HCT116 (cell line): ENCODE measurements around the gene FARP1. TPM values are rescaled to one million over a fixed set of nuclear protein-coding genes. Genes with fewer than 3 reads are reported as not detected.

Source experiments
- ATAC-seq: fragments of 200-7000 bp; cut with Tn5 transposase; 2 replicates; pipeline ENCODE4 v1.9.1; 2020; ENCODE audit warnings: mild to moderate bottlenecking, moderate library complexity
- BruUV-seq: library from RNA; stranded (reverse); fragments of 400-500 nt; replicated peaks from 2 replicates; lab custom pipeline; 2021; lab: Mats Ljungman, UMichigan
- CTCF ChIA-PET: fragments of 300-600 bp; sonication (Branson Sonifier 250); formaldehyde crosslinking; loops from one replicate; lab custom pipeline; 2021; ENCODE audit warnings: antibody characterized with exemption; lab: Charles Lee
- POLR2A ChIA-PET: fragments of 300-600, 350-600 bp; sonication (Branson Sonifier 250); formaldehyde crosslinking; loops from one replicate; lab custom pipeline; 2021; ENCODE audit warnings: antibody characterized with exemption; lab: Charles Lee
- RAD21 ChIA-PET, 2 experiments: fragments of 300-600 bp; sonication (Branson Sonifier 250); formaldehyde crosslinking; loops; one replicate each; lab custom pipeline; 2023; ENCODE audit warnings: low total read pairs in 2 of 2; ENCODE audit not compliant: uncharacterized antibody in 2 of 2, unreplicated experiment in 2 of 2, low non-redundant PET in 1 of 2; lab: Charles Lee
- DNase-seq: peaks from one replicate; pipeline ENCODE4 v3.0.0-alpha.2; 2010; ENCODE audit warnings: low read depth, low spot score
- H2AFZ ChIP-seq: fragments of 200-600 bp; shearing (Covaris generic), sonication (generic); 2 replicates; pipeline ENCODE4 v1.6.1; 2017; ENCODE audit warnings: low read depth, mixed run types, mixed read lengths, antibody characterized with exemption, low read length; ENCODE audit not compliant: poor library complexity, severe bottlenecking
- H3K27ac ChIP-seq: 2 replicates; pipeline ENCODE4 v1.5.1; 2012; ENCODE audit warnings: low read depth, low read length
- H3K27me3 ChIP-seq: fragments of 200-600 bp; sonication (generic); 2 replicates; pipeline ENCODE4 v1.6.1; 2016; ENCODE audit warnings: mixed run types, low read length, mixed read lengths; ENCODE audit not compliant: insufficient read depth
- H3K36me3 ChIP-seq, 2 experiments: fragments of 200-500 bp in 1 of 2; fragments of 200-600 bp in 1 of 2; sonication (Bioruptor generic) in 1 of 2; sonication (generic) in 1 of 2; 2 replicates each; pipeline versions ENCODE4 v1.5.1 to v1.6.1; 2014 to 2016; ENCODE audit warnings: low read length in 2 of 2, inconsistent platforms in 1 of 2, mixed read lengths in 1 of 2, mixed run types in 1 of 2; ENCODE audit not compliant: insufficient read depth in 2 of 2, control insufficient read depth in 1 of 2
- H3K4me1 ChIP-seq, 2 experiments: fragments of 200-600 bp in 1 of 2; sonication (generic) in 1 of 2; 2 replicates each; pipeline versions ENCODE4 v1.5.1 to v1.6.1; 2012 to 2017; ENCODE audit warnings: low read length in 2 of 2, inconsistent platforms in 1 of 2, mild to moderate bottlenecking in 1 of 2, mixed read lengths in 1 of 2, mixed run types in 1 of 2, moderate library complexity in 1 of 2; ENCODE audit not compliant: insufficient read depth in 2 of 2, control insufficient read depth in 1 of 2
- H3K4me2 ChIP-seq: fragments of 200-600 bp; sonication (generic); 2 replicates; pipeline ENCODE4 v1.6.1; 2017; ENCODE audit warnings: mixed run types, low read length, mixed read lengths
- H3K4me3 ChIP-seq, 2 experiments: fragments of 200-600 bp in 1 of 2; sonication (generic) in 1 of 2; replicated peaks in 1 of 2; 2 replicates each; pipeline ENCODE4 v1.5.1; 2011 to 2016; ENCODE audit warnings: low read length in 2 of 2, control low read depth in 1 of 2, low read depth in 1 of 2, mild to moderate bottlenecking in 1 of 2, mixed read lengths in 1 of 2, mixed run types in 1 of 2
- H3K79me2 ChIP-seq: fragments of 200-600 bp; sonication (generic); 2 replicates; pipeline ENCODE4 v1.6.1; 2017; ENCODE audit warnings: mild to moderate bottlenecking, mixed run types, low read length, moderate library complexity, mixed read lengths; ENCODE audit not compliant: insufficient read depth
- H3K9ac ChIP-seq: fragments of 200-600 bp; sonication (generic); 2 replicates; pipeline ENCODE4 v1.6.1; 2016; ENCODE audit warnings: low read length, mixed read lengths
- H3K9me2 ChIP-seq: fragments of 200-600 bp; sonication (generic), shearing (Covaris generic); 2 replicates; pipeline ENCODE4 v1.6.1; 2017; ENCODE audit warnings: mixed run types, mild to moderate bottlenecking, moderate library complexity; ENCODE audit not compliant: insufficient read depth
- H3K9me3 ChIP-seq, 2 experiments: fragments of 200-500 bp in 1 of 2; fragments of 200-600 bp in 1 of 2; sonication (Bioruptor generic) in 1 of 2; sonication (generic) in 1 of 2; 2 replicates each; pipeline ENCODE4 v1.6.1; 2014 to 2017; ENCODE audit warnings: low read length in 2 of 2, mixed read lengths in 2 of 2, inconsistent platforms in 1 of 2, low read depth in 1 of 2, mild to moderate bottlenecking in 1 of 2, mixed run types in 1 of 2, moderate library complexity in 1 of 2; ENCODE audit not compliant: control insufficient read depth in 1 of 2, insufficient read depth in 1 of 2
- H4K20me1 ChIP-seq: fragments of 200-600 bp; sonication (generic), shearing (Covaris generic); 2 replicates; pipeline ENCODE4 v1.6.1; 2017; ENCODE audit warnings: mixed run types, mild to moderate bottlenecking, moderate library complexity; ENCODE audit not compliant: insufficient read depth
- CBX3 ChIP-seq: IDR thresholded peaks from 2 replicates; pipeline ENCODE4 v1.6.1; 2012; ENCODE audit warnings: low read depth
- CEBPB ChIP-seq: IDR thresholded peaks from 2 replicates; pipeline ENCODE4 v1.6.1; 2012; ENCODE audit warnings: low read depth
- EGR1 ChIP-seq: IDR thresholded peaks from 2 replicates; pipeline ENCODE4 v1.6.1; 2012; ENCODE audit warnings: low read depth
- ELF1 ChIP-seq: IDR thresholded peaks from 2 replicates; pipeline ENCODE4 v1.6.1; 2012; ENCODE audit warnings: low read depth, borderline replicate concordance
- EZH2phosphoT487 ChIP-seq: fragments of 200-600 bp; IDR thresholded peaks from 2 replicates; pipeline ENCODE4 v1.6.1; 2018; ENCODE audit warnings: antibody characterized with exemption, borderline replicate concordance
- FOSL1 ChIP-seq: IDR thresholded peaks from 2 replicates; pipeline ENCODE4 v1.6.1; 2012; ENCODE audit warnings: low read depth
- MAX ChIP-seq: IDR thresholded peaks from 2 replicates; pipeline ENCODE4 v1.6.1; 2012
- POLR2A ChIP-seq: IDR thresholded peaks from 2 replicates; pipeline ENCODE4 v1.7.0; 2011; ENCODE audit warnings: borderline replicate concordance; ENCODE audit not compliant: insufficient read depth, insufficient read length; ENCODE audit errors: extremely low read depth
- RAD21 ChIP-seq: IDR thresholded peaks from 2 replicates; pipeline ENCODE4 v1.6.1; 2012; ENCODE audit warnings: low read depth, mild to moderate bottlenecking
- SIN3A ChIP-seq: IDR thresholded peaks from 2 replicates; pipeline ENCODE4 v1.6.1; 2012; ENCODE audit warnings: low read depth
- SP1 ChIP-seq: IDR thresholded peaks from 2 replicates; pipeline ENCODE4 v1.6.1; 2012; ENCODE audit warnings: low read depth
- SRF ChIP-seq: IDR thresholded peaks from 2 replicates; pipeline ENCODE4 v1.6.1; 2012; ENCODE audit warnings: low read depth
- YY1 ChIP-seq: IDR thresholded peaks from 2 replicates; pipeline ENCODE4 v1.6.1; 2011; ENCODE audit warnings: low read length, low read depth, moderate library complexity, mild to moderate bottlenecking; ENCODE audit not compliant: insufficient replicate concordance; ENCODE audit errors: extremely low read depth
- ZBTB33 ChIP-seq: IDR thresholded peaks from 2 replicates; pipeline ENCODE4 v1.6.1; 2011; ENCODE audit warnings: mild to moderate bottlenecking, low read length, moderate library complexity; ENCODE audit not compliant: insufficient replicate concordance; ENCODE audit errors: extremely low read depth
- ZFX ChIP-seq: fragments of 450-650 bp; IDR thresholded peaks from 2 replicates; pipeline ENCODE4 v1.6.1; 2017
- ZNF274 ChIP-seq: fragments of 200-500 bp; sonication (Bioruptor generic); IDR thresholded peaks from 2 replicates; pipeline ENCODE4 v1.6.1; 2014; ENCODE audit warnings: mild to moderate bottlenecking, low read depth, low read length, inconsistent platforms
- intact Hi-C: fragments of 100-400 bp; cut with micrococcal nuclease; formaldehyde crosslinking; loops from 2 replicates; pipeline ENCODE4 v1.10.0; 2022
- total RNA-seq: library from RNA; stranded (reverse); gene quantifications from one replicate; pipeline ENCODE4 v1.2.1, GENCODE V29; 2021; ENCODE audit not compliant: unreplicated experiment

The FARP1 gene
- total RNA-seq, 1 experiment from 2014 or later: 30.5 TPM

- Histone ChIP-seq H4K20me1 (no peaks in the 10 kb centered on the region), H3K36me3 (no peaks in the 10 kb centered on the region), H3K9me2 (no peaks in the 10 kb centered on the region), H2AFZ (no peak overlapping the region), H3K4me1 (peaks cover 0 to 4% of the 10 kb centered on the region in 2 experiments; a peak in 1 of 4 replicates), H3K79me2 (no peaks in the 10 kb centered on the region), H3K9me3 (no peaks in the 10 kb centered on the region), H3K27me3 (no peaks in the 10 kb centered on the region), H3K9ac (no peak overlapping the region), H3K27ac (no peak overlapping the region), H3K4me3 (no peak overlapping the region), H3K4me2 (no peak overlapping the region)
- intact Hi-C loops: no loop called here
- POLR2A ChIA-PET: no interaction called here
- no peak for TF ChIP-seq FOSL1
- no peak for TF ChIP-seq ZFX
- TF ChIP-seq ELF1: no peak
- TF ChIP-seq CBX3: no peak
- no peak for TF ChIP-seq ZBTB33
- TF ChIP-seq SP1: no peak
- TF ChIP-seq POLR2A: no peak
- TF ChIP-seq SIN3A: no peak
- TF ChIP-seq YY1: no peak
- no peak for TF ChIP-seq CEBPB
- no peak for TF ChIP-seq SRF
- no peak for TF ChIP-seq EZH2phosphoT487
- TF ChIP-seq RAD21: no peak
- TF ChIP-seq MAX: no peak
- TF ChIP-seq EGR1: no peak
- TF ChIP-seq ZNF274: no peak
- RAD21 ChIA-PET: no interaction called here
- CTCF ChIA-PET: interaction anchor here (1.0 kb wide), 1 partner anchor 399 kb away, joined by 3 read pairs; no protein-coding TSS in a partner anchor
- BruUV-seq: no TSS peak
- ATAC-seq (no peak), DNase-seq (no peak)
Measured at GRCh38 chr13:98432638-98433037, 289.7 kb downstream of the FARP1 start.
